Hematopoietic multipotent progenitor cell treated with erythropoietin and hydrocortisone succinate and interleukin-3 and kit ligand, for 15 days (in vitro differentiated cells): ENCODE results near the gene VPS54.

Source experiments
- DNase-seq: peaks from one replicate; pipeline ENCODE4 v3.0.0-alpha.2; 2015; ENCODE audit warnings: low spot score

The VPS54 gene

DNA sequence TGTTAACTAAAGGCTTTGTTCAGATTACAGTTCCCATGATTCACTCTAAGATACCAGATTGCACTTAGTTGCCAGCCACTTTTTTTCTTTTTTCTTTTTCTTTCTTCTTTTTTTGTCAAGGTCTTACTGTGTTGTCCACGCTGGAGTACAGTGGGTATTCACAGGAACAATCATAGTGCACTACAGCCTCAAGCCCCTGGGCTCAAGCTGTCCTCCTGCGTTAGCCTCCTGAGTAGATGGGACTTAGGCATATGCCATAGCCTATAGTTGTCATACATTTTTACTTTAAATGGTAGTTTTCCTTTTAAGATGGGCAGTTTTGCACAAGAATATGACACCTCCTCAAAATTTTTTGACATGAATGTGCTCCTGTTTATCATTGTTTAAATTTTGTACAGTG, 175.4 kb downstream of the VPS54 start:
- DNase-seq: no peak

DNA sequence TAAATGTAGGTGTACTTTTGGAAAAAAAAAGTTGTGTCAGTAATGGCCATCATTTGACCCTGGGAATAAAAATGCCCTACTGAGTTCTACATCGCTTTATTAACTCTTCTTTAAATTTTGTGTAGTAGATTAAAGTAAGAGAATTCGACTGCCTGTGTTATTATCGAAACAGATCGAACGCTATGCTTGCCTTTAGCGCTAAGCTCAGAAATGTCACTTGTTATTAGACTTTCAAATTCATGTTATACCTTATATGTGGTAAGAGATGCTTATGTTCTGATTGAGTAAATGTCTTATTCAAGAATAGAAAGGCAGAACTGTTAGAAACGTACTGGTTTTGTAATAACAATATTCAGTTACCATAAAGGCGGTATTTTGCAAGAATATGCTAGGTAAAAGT, 176.1 kb downstream of the VPS54 start:
- DNase-seq: no peak

DNA sequence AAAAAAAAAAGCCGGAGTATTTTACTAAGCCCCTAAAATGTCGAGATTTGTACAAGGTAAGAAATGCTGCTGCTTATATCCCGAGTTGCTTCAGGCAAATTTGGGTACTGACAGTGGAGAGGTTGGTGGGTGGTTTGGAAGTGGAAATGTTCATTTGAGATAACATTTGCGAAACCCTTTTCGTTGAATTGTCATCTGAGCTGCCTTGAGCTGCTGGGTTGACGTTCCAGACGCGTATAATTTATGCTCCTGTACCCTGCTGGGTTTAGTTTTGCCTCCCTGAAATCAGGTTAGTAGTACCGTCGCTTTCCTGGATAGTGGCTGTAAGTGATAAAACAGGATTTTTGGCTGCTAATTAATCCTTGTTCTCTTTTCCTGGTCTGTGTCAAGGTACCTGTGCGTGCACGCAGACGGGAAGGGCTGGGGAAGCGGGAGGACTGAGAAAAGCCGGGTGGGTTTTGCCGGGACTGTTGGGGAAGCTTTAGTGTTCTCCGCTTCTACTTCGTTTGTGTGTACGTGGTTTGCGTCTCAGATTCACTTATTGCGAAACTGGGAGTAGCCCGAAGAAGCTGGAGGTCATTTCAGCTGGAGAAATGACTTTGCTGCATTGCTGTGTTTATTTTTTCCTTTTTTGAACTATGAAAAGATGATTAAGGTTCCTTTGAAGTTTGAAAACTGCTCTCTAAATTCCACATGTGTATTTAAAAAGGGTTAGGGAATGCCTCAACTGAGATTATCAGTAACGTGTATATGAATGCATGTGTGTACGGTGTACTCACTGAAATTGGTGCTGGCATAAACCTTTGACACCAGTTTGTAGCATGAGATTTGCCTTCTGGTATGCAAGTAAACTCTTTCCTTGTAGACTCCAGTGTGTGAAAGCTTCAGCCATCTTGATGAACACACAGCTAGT, 176.8 kb downstream of the VPS54 start:
- peak; percentile 33 for DNase-seq
